ENCODE data around the gene ATOH1. TPM values are rescaled to one million over a fixed set of nuclear protein-coding genes. Genes with fewer than 3 reads are reported as not detected.

ATOH1 gene
- total RNA-seq, 1 donor from 2014 or later: not detected

DNA sequence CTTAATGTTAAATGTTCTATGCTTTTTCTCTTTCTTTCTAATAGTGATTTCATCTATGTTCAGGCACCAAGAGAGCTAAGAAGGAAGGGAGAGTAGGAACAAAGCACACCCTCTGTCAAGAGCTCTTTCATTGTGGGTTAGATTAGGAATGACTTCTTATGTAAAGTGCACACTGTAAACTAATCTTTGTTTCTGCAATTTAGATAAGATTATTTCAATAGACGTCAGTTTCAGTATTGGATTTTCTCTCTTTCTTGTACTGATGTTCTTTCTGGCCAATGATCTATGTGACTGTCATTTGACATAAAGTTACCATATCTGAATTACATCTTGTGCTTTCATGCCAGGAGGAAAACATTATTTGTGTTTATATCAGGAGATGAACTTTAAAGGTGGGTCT, 48.2 kb downstream of the ATOH1 start:
- H3K4me1 Mint-ChIP-seq: no peaks in the 10 kb centered on the region
- TF ChIP-seq, protein P1, sequence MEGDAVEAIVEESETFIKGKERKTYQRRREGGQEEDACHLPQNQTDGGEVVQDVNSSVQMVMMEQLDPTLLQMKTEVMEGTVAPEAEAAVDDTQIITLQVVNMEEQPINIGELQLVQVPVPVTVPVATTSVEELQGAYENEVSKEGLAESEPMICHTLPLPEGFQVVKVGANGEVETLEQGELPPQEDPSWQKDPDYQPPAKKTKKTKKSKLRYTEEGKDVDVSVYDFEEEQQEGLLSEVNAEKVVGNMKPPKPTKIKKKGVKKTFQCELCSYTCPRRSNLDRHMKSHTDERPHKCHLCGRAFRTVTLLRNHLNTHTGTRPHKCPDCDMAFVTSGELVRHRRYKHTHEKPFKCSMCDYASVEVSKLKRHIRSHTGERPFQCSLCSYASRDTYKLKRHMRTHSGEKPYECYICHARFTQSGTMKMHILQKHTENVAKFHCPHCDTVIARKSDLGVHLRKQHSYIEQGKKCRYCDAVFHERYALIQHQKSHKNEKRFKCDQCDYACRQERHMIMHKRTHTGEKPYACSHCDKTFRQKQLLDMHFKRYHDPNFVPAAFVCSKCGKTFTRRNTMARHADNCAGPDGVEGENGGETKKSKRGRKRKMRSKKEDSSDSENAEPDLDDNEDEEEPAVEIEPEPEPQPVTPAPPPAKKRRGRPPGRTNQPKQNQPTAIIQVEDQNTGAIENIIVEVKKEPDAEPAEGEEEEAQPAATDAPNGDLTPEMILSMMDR (conservative IDR thresholded peaks at IDR 0.05): no peak
- H3K36me3 Mint-ChIP-seq (ENCODE audit: low read depth): no peaks in the 10 kb centered on the region
- H3K27me3 Mint-ChIP-seq (ENCODE audit: low read depth): peaks cover 18% of the 10 kb centered on the region
- DNase-seq (ENCODE audit: low read depth, low spot score): no peak
- no peak overlapping the region for H3K4me3 Mint-ChIP-seq
- no peak overlapping the region for H3K27ac Mint-ChIP-seq (ENCODE audit: unreplicated experiment)
- no peaks in the 10 kb centered on the region for H3K9me3 Mint-ChIP-seq

DNA sequence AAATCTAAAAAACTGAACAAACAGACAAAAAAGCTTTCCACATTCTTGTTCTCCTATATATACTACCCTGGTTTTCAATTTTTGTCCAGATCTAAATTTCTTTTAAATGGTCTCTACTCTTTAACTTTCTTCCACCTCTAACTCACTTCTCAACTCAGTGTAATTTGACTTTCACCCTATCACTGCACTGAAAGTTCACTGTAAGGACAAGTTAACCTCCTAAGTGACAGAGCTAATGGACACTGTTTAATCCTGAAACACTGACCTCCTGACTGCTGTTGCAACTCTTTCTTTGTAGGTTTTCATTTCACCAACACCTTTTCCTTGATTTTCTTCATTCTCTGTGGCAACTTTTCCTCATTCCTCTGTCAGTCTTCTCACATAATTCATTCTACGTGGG, 50.0 kb downstream of the ATOH1 start:
- Mint-ChIP-seq H3K27ac (ENCODE audit: unreplicated experiment) (no peak overlapping the region), H3K4me3 (no peak overlapping the region), H3K4me1 (no peaks in the 10 kb centered on the region), H3K9me3 (no peaks in the 10 kb centered on the region), H3K27me3 (ENCODE audit: low read depth) (peaks cover 18% of the 10 kb centered on the region), H3K36me3 (ENCODE audit: low read depth) (no peaks in the 10 kb centered on the region)
- TF ChIP-seq, protein P1 (conservative IDR thresholded peaks at IDR 0.05): no peak
- no peak for DNase-seq (ENCODE audit: low read depth, low spot score)

DNA sequence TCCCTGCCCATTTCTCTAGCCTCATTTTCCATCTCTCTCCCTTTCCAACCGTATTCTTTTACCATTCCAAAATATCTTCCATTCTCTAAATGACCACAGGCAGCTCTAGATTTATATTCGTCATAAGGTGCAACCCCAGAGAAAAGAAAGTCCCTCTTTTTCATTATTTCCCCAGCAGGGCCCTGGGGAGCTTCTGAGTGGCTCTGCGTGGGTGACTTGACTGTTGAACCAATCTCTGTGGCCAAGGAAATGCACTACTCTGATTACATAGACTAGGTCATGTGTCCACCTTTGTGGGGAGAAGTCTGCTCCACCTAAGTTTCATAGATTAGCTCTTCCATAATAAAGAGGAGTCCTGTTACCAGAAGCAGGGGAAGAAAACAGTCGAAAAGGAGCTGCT, 51.4 kb downstream of the ATOH1 start:
- Mint-ChIP-seq H3K4me3 (no peak overlapping the region), H3K4me1 (no peaks in the 10 kb centered on the region), H3K36me3 (ENCODE audit: low read depth) (no peaks in the 10 kb centered on the region), H3K27me3 (ENCODE audit: low read depth) (peaks cover 18% of the 10 kb centered on the region), H3K27ac (ENCODE audit: unreplicated experiment) (no peak overlapping the region), H3K9me3 (no peaks in the 10 kb centered on the region)
- TF ChIP-seq, protein P1 (conservative IDR thresholded peaks at IDR 0.05): no peak
- DNase-seq (ENCODE audit: low read depth, low spot score): no peak

All from neural crest cell (in vitro differentiated cells).